C4-2B (cell line): ENCODE measurements around the gene PRKCA.

Source experiments
- H3K27ac ChIP-seq: fragments of 450-650 bp; 2 replicates; pipeline ENCODE4 v1.5.1; 2017
- CTCF ChIP-seq: fragments of 450-650 bp; conservative IDR thresholded peaks from 2 replicates; pipeline ENCODE4 v1.5.1; 2017; ENCODE audit warnings: mild to moderate bottlenecking
- ZFX ChIP-seq: fragments of 450-650 bp; IDR thresholded peaks from 2 replicates; pipeline ENCODE4 v1.6.1; 2017

Gene PRKCA

DNA sequence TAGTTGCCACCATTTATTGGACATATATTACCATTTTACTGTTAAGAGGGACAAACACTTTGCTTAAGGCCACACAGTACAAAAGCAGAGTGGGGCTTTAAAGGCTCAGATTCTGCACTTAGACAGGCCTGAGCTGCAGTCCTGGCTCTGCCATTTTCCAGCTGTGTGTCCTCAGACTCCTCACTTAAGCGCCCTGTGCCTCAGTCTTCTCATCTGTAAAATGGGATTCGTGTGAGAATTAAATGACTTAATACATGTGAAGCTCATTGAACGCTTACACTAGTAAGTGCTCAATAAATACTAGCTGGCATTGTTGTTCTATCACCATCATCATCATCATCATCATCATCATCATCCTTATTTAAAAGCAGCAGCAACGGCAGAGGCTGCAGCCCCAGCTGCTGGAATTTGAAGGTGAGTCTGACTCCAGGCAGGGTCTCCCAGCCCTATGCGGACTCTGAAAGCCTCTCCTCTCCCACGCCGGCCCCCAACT is 532.1 kb downstream of the PRKCA start:
- H3K27ac ChIP-seq: no peak overlapping the region
- TF ChIP-seq ZFX: no peak
- TF ChIP-seq CTCF: no peak

DNA sequence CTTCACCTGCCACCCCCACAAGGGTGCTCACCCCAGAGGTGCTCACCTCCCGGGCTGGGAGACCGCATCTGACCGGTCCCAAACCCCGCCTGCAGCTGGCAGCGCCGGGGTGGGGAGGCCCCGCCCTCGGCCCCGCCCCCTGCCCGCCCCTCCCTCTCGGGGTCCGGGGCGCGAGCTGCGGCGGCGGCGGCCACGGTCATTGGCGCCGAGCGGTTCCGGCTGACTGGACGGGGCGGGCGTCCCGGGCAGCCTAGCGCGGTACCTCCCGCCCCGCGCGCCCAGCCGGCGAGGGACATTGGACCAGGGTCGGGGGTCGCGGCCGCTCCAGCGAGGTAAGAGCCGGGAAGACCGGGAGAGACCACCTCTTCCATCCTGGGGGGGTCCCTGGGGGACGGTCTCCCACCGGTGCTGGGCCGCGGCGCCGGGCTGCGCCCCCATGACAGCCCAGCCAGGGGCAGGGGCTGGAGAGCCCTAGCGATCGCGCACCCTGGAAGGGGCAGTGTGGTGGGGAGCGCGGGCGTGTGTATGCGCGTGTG is 532.6 kb downstream of the PRKCA start, which contains the start of gene CACNG5:
CACNG5 (plus strand) TSS at position 199 of the 536 bp plus-strand sequence. CDS start 42,216 bp downstream, outside the sequence.
- H3K27ac ChIP-seq: no peak within 1 kb of the TSS
- no peak for TF ChIP-seq CTCF
- no peak for TF ChIP-seq ZFX

DNA sequence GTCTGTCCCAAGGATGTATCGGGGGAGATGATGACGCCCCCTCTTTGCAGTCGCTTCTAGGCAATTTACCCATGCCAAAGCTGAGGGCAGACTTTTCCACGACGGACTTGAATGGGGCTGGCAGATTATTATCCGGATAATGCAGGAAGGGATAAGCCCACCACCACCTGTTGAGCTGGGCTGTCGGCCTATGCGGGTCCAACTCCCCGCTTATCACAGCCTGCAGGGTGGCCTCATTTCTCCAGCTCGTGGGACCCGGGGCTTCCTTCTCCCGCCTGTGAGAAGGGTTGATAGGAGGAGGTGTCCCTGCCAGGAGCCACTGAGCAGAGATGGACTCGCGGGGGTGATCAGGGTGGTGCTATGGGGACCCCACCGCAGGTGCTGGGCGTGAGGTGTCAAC is 533.1 kb downstream of the PRKCA start:
- H3K27ac ChIP-seq: no peak overlapping the region
- TF ChIP-seq CTCF: no peak
- no peak for TF ChIP-seq ZFX

- no peak for TF ChIP-seq ZFX
- no peak overlapping the region for H3K27ac ChIP-seq
Measured at GRCh38 chr17:66836063-66837005, 533.9 kb downstream of the PRKCA start.

DNA sequence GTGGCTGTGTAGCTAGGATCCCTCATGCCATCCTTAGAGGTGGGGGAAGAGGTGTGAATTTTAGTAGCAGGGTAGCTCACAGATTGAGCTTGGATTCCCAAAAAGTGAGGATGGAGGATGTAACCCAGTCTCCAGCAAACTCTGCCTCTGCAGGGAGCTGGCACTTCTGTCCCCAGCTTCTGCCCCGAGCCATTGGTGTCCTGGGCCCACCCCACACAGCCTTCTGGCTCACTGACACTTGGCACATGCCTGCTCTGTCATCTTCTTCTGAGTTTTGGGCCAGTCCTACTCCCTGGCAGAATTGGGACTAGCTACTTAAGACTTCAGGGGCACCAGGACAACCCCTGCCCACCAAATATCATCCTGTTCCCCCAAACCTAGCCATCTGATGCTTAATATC is 534.8 kb downstream of the PRKCA start:
- TF ChIP-seq CTCF (no peak), ZFX (no peak)
- no peak overlapping the region for H3K27ac ChIP-seq

- TF ChIP-seq ZFX (no peak), CTCF (no peak)
- H3K27ac ChIP-seq: no peak overlapping the region
Measured at GRCh38 chr17:66837885-66838665, 535.7 kb downstream of the PRKCA start.

- no peak overlapping the region for H3K27ac ChIP-seq
- TF ChIP-seq CTCF: no peak
- TF ChIP-seq ZFX: no peak
Measured at GRCh38 chr17:66839616-66840015, 537.2 kb downstream of the PRKCA start.
